PC-3 (cell line): ENCODE measurements around the gene BBOX1. TPM values are rescaled to one million over a fixed set of nuclear protein-coding genes. Genes with fewer than 3 reads are reported as not detected.

ENCODE experiments used
- ATAC-seq: fragments of 200-7000 bp; cut with Tn5 transposase; 2 replicates; pipeline ENCODE4 v1.9.1; 2020; ENCODE audit warnings: mild to moderate bottlenecking, moderate library complexity
- BruUV-seq: library from RNA; stranded (reverse); fragments of 400-500 nt; replicated peaks from 2 replicates; lab custom pipeline; 2021; lab: Mats Ljungman, UMichigan
- CTCF ChIA-PET: fragments of 300-600 bp; sonication (Branson Sonifier 250); formaldehyde crosslinking; loops from one replicate; lab custom pipeline; 2022; ENCODE audit warnings: antibody characterized with exemption; lab: Charles Lee
- POLR2A ChIA-PET: fragments of 300-600 bp; sonication (Branson Sonifier 250); formaldehyde crosslinking; loops from one replicate; lab custom pipeline; 2022; ENCODE audit warnings: antibody characterized with exemption; ENCODE audit not compliant: unreplicated experiment; lab: Charles Lee
- DNase-seq: peaks from one replicate; pipeline ENCODE4 v3.0.0-alpha.2; 2015
- H2AFZ ChIP-seq: fragments of 300-600 bp; sonication (generic); 2 replicates; pipeline ENCODE4 v1.6.0; 2016; ENCODE audit warnings: antibody characterized with exemption, low read length
- H3F3A ChIP-seq: fragments of 300-600 bp; sonication (generic); one replicate; pipeline ENCODE4 v1.6.0; 2017; ENCODE audit warnings: antibody characterized with exemption, low read length, control low read depth, mild to moderate bottlenecking; ENCODE audit not compliant: unreplicated experiment
- H3K27ac ChIP-seq: fragments of 300-600 bp; sonication (generic); 2 replicates; pipeline ENCODE4 v1.5.1; 2016; ENCODE audit warnings: mild to moderate bottlenecking, low read length
- H3K27me3 ChIP-seq: fragments of 300-600 bp; sonication (generic); 2 replicates; pipeline ENCODE4 v1.6.1; 2016; ENCODE audit warnings: low read length, mixed read lengths
- H3K36me3 ChIP-seq: fragments of 300-600 bp; sonication (generic); 2 replicates; pipeline ENCODE4 v1.6.1; 2016; ENCODE audit warnings: low read depth, mixed run types, low read length, mixed read lengths
- H3K4me1 ChIP-seq: fragments of 300-600 bp; sonication (generic); 2 replicates; pipeline ENCODE4 v1.5.1; 2016; ENCODE audit warnings: low read length; ENCODE audit not compliant: insufficient read depth
- H3K4me2 ChIP-seq: fragments of 300-600 bp; sonication (generic); 2 replicates; pipeline ENCODE4 v1.6.0; 2016; ENCODE audit warnings: low read length
- H3K4me3 ChIP-seq: fragments of 300-600 bp; sonication (generic); 2 replicates; pipeline ENCODE4 v1.5.1; 2016; ENCODE audit warnings: mild to moderate bottlenecking, low read length, mixed read lengths
- H3K79me2 ChIP-seq: fragments of 300-600 bp; sonication (generic); 2 replicates; pipeline ENCODE4 v1.6.1; 2017; ENCODE audit warnings: low read length, mixed read lengths
- H3K9ac ChIP-seq: fragments of 300-600 bp; sonication (generic); 2 replicates; pipeline ENCODE4 v1.6.0; 2016; ENCODE audit warnings: mild to moderate bottlenecking, low read length
- H3K9me2 ChIP-seq: fragments of 300-600 bp; sonication (generic); replicated peaks from 2 replicates; pipeline ENCODE4 v1.6.1; 2016; ENCODE audit warnings: mixed run types, low read length, mixed read lengths
- H3K9me3 ChIP-seq: fragments of 300-600 bp; sonication (generic); 2 replicates; pipeline ENCODE4 v1.6.1; 2016; ENCODE audit warnings: low read length, mixed read lengths
- H4K20me1 ChIP-seq: fragments of 300-600 bp; sonication (generic); 2 replicates; pipeline ENCODE4 v1.6.1; 2016; ENCODE audit warnings: low read length, mixed read lengths
- EZH2 ChIP-seq: fragments of 300-600 bp; sonication (generic); IDR thresholded peaks from one replicate; pipeline ENCODE4 v1.6.1; 2017; ENCODE audit warnings: antibody characterized with exemption, mild to moderate bottlenecking, low read length; ENCODE audit not compliant: unreplicated experiment
- EZH2phosphoT487 ChIP-seq: fragments of 300-600 bp; sonication (generic); IDR thresholded peaks from 2 replicates; pipeline ENCODE4 v1.6.1; 2018; ENCODE audit warnings: mild to moderate bottlenecking, antibody characterized with exemption, low read length, borderline replicate concordance
- intact Hi-C: fragments of 100-400 bp; cut with micrococcal nuclease; formaldehyde crosslinking; loops from 2 replicates; pipeline ENCODE4 v1.9.0; 2023
- total RNA-seq: library from RNA; depleted of rRNA; stranded (reverse); fragments of >200 nt; gene quantifications from 2 replicates; pipeline ENCODE4 v1.2.3, GENCODE V29; 2014
- TF ChIP-seq, protein P1 (sequence below): fragments of 300-600 bp; sonication (generic); conservative IDR thresholded peaks from 2 replicates; pipeline ENCODE4 v1.5.1; 2017; ENCODE audit warnings: antibody characterized with exemption, low read depth, mild to moderate bottlenecking, low read length

Gene BBOX1
- total RNA-seq, 1 experiment from 2014 or later: not detected

DNA sequence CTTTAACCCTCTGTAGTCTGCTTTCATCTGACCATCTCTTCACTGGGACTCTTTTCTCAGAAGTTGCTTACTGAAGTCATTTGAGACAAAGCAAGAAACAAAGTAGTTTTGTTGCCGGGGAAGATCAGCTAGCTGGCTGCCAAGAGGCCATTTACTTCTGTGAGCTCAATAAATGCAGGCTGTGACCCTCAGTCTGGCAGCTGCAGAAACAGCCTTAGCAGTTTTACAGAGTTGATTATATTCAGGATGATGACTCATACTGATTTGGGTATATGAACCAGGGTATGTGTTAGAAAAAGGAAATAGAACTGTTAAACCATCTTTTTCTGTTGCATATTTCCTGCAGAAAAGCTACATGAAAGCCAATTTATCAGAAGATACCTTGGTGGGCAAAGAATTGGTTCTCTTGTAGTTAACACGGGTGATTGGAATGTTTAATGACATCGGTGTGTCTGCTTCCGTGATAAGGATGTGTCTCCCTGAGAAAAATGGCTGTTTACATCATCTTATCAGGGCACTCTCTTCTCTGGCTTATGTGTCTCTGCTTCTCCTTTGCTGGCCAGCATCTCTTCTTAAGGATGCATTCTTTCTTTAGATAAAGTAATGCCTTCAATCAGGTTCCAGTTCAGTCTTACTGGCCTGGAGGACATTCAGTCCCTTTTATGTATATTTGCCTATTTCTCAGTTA, 28.2 kb upstream of the BBOX1 start:
- Histone ChIP-seq H3K9me3 (no peaks in the 10 kb centered on the region), H3F3A (no peaks in the 10 kb centered on the region), H3K36me3 (no peaks in the 10 kb centered on the region), H3K79me2 (no peaks in the 10 kb centered on the region), H3K4me3 (no peak overlapping the region), H3K4me1 (no peaks in the 10 kb centered on the region), H3K4me2 (no peak overlapping the region), H3K9ac (no peak overlapping the region), H3K27ac (no peak overlapping the region), H2AFZ (no peak overlapping the region), H4K20me1 (no peaks in the 10 kb centered on the region), H3K27me3 (no peaks in the 10 kb centered on the region), H3K9me2 (no peaks in the 10 kb centered on the region)
- ChIA-PET POLR2A (no interaction called here), CTCF (no interaction called here)
- intact Hi-C loops: no loop called here
- no peak for ATAC-seq
- DNase-seq: no peak
- no TSS peak for BruUV-seq
- TF ChIP-seq, protein P1, sequence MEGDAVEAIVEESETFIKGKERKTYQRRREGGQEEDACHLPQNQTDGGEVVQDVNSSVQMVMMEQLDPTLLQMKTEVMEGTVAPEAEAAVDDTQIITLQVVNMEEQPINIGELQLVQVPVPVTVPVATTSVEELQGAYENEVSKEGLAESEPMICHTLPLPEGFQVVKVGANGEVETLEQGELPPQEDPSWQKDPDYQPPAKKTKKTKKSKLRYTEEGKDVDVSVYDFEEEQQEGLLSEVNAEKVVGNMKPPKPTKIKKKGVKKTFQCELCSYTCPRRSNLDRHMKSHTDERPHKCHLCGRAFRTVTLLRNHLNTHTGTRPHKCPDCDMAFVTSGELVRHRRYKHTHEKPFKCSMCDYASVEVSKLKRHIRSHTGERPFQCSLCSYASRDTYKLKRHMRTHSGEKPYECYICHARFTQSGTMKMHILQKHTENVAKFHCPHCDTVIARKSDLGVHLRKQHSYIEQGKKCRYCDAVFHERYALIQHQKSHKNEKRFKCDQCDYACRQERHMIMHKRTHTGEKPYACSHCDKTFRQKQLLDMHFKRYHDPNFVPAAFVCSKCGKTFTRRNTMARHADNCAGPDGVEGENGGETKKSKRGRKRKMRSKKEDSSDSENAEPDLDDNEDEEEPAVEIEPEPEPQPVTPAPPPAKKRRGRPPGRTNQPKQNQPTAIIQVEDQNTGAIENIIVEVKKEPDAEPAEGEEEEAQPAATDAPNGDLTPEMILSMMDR: no peak
- no peak for TF ChIP-seq EZH2
- TF ChIP-seq EZH2phosphoT487: no peak

DNA sequence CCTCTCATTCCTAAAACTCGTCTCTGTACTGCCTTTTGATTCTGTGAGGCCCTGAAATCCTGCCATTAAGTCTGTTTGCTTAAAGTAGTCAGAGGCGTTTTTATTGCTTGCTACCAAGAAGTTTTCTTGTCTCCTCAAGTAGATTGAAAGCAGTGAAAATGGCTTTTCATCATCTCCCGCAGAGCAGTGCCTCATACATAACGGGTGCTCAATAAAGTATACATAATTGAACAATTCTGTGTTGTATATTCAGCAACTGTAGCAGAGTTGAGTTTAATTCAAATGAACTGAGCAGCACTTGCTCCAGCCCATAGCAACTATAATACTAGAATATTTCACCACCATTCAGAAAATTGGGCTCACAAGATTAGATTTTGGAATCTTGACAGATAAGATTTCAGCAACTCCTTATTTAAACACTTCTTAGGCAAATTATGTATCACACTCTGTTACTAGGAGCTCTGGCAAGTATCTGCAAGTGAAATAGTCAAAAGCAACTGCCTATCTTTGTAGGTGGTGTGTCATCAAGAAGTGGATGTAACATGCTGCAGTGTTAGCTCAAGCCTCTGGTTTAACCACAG, 26.7 kb upstream of the BBOX1 start:
- no peaks in the 10 kb centered on the region for H3F3A ChIP-seq
- H3K79me2 ChIP-seq: no peaks in the 10 kb centered on the region
- no peaks in the 10 kb centered on the region for H3K27me3 ChIP-seq
- no peak overlapping the region for H2AFZ ChIP-seq
- DNase-seq: no peak
- no peaks in the 10 kb centered on the region for H3K4me1 ChIP-seq
- H3K4me3 ChIP-seq: no peak overlapping the region
- ATAC-seq: no peak
- BruUV-seq: no TSS peak
- intact Hi-C loops: no loop called here
- H3K9me3 ChIP-seq: no peaks in the 10 kb centered on the region
- POLR2A ChIA-PET: no interaction called here
- no peaks in the 10 kb centered on the region for H3K36me3 ChIP-seq
- no peak overlapping the region for H3K4me2 ChIP-seq
- no peaks in the 10 kb centered on the region for H3K9me2 ChIP-seq
- H3K27ac ChIP-seq: no peak overlapping the region
- CTCF ChIA-PET: no interaction called here
- no peaks in the 10 kb centered on the region for H4K20me1 ChIP-seq
- TF ChIP-seq EZH2phosphoT487: no peak
- TF ChIP-seq EZH2: no peak
- TF ChIP-seq, protein P1: no peak
- H3K9ac ChIP-seq: no peak overlapping the region

DNA sequence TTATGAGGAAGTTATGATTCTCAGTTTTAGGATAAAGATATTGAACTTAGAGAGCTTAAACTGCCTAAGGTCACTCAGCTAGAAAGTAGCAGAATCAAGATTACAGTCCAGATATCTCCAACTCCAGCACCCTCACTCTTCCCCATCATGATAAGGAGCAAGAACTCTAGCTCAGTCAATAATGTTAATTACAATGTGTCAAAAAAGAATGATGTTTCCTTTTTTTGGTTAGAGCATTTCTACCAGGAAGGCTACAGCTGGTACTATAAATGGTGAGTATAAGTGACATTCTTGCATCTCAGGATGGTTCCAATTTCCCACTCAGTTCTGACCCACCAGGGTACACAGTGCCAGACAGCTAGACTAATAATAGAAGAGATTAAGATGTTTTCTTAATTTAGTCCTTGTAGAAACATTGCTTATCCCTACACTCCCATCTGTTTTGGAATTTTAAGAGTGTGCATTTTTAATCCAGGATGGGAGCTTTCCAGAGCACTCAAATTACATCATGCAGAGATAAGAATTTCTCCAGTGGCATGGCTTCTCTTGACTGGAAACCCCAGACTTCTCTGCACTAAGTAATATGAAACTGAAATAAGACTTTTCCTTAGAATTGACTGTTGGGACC, 21.6 kb upstream of the BBOX1 start:
- no peaks in the 10 kb centered on the region for H3K9me3 ChIP-seq
- H3F3A ChIP-seq: no peaks in the 10 kb centered on the region
- no peak overlapping the region for H3K4me2 ChIP-seq
- BruUV-seq: no TSS peak
- no peak overlapping the region for H3K9ac ChIP-seq
- CTCF ChIA-PET: no interaction called here
- POLR2A ChIA-PET: no interaction called here
- H4K20me1 ChIP-seq: no peaks in the 10 kb centered on the region
- no peaks in the 10 kb centered on the region for H3K79me2 ChIP-seq
- H3K4me3 ChIP-seq: no peak overlapping the region
- H3K9me2 ChIP-seq: no peaks in the 10 kb centered on the region
- no peak for ATAC-seq
- no peak overlapping the region for H2AFZ ChIP-seq
- no peak for DNase-seq
- no peaks in the 10 kb centered on the region for H3K36me3 ChIP-seq
- H3K4me1 ChIP-seq: no peaks in the 10 kb centered on the region
- intact Hi-C loops: no loop called here
- H3K27ac ChIP-seq: no peak overlapping the region
- H3K27me3 ChIP-seq: no peaks in the 10 kb centered on the region
- TF ChIP-seq EZH2: no peak
- TF ChIP-seq EZH2phosphoT487: no peak
- TF ChIP-seq, protein P1: no peak
